Fibroblast of lung (primary cell): ENCODE results near the gene OR2T5.
"Not testable (repeated sequence)": the region's sequence is repeated elsewhere in the genome, so short reads cannot be mapped to it uniquely, and the experiment has no call there.

Experiments used
- EZH2 ChIP-seq: IDR thresholded peaks from 2 replicates; pipeline ENCODE4 v1.5.1; 2012; ENCODE audit warnings: low read length, control low read depth, mild to moderate bottlenecking; ENCODE audit errors: missing control alignments
- TF ChIP-seq, protein P1 (sequence below), 2 donors: IDR thresholded peaks in 1 of 2; conservative IDR thresholded peaks in 1 of 2; 1 replicate in 1 of 2; 2 replicates in 1 of 2; pipeline ENCODE4 v1.5.1; 2011 to 2012; ENCODE audit warnings: low read length in 2 of 2, control low read depth in 1 of 2, inconsistent platforms in 1 of 2, low read depth in 1 of 2, mild to moderate bottlenecking in 1 of 2

DNA sequence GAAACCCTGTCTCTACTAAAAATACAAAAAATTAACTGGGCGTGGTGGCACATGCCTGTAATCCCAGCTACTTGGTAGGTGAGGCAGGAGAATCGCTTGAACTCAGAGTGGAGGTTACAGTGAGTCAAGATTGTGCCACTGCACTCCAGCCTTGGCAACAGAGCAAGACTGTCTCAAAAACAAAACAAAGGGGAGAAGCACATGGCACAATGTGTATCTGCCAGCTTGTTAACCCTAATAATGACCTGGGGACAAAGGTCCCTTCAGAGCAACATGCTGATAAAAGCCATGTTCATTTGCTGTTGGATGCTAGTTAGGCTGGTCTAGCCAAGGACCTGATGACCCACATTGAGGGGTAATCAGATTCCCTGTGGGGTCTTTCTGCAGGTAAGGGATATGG is 31.8 kb upstream of the OR2T5 start:
- TF ChIP-seq, protein P1, sequence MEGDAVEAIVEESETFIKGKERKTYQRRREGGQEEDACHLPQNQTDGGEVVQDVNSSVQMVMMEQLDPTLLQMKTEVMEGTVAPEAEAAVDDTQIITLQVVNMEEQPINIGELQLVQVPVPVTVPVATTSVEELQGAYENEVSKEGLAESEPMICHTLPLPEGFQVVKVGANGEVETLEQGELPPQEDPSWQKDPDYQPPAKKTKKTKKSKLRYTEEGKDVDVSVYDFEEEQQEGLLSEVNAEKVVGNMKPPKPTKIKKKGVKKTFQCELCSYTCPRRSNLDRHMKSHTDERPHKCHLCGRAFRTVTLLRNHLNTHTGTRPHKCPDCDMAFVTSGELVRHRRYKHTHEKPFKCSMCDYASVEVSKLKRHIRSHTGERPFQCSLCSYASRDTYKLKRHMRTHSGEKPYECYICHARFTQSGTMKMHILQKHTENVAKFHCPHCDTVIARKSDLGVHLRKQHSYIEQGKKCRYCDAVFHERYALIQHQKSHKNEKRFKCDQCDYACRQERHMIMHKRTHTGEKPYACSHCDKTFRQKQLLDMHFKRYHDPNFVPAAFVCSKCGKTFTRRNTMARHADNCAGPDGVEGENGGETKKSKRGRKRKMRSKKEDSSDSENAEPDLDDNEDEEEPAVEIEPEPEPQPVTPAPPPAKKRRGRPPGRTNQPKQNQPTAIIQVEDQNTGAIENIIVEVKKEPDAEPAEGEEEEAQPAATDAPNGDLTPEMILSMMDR (conservative IDR thresholded peaks at IDR 0.05 in 1 of 2, IDR thresholded peaks at IDR 0.05 in 1 of 2; ENCODE audit: low read depth in 1 of 2, low read length in 2 of 2) = not testable (repeated sequence)
- not testable (repeated sequence) for TF ChIP-seq EZH2
